AG09319 (cell line): ENCODE measurements around the gene RBPJL.
"Not testable (repeated sequence)": the region's sequence is repeated elsewhere in the genome, so short reads cannot be mapped to it uniquely, and the experiment has no call there.

ENCODE experiments used
- DNase-seq: peaks from one replicate; pipeline ENCODE4 v3.0.0-alpha.2; 2010; ENCODE audit warnings: low read depth; ENCODE audit errors: extremely low read depth
- CTCF ChIP-seq: IDR thresholded peaks from 2 replicates; pipeline ENCODE4 v1.5.1; 2011; ENCODE audit warnings: low read depth, mild to moderate bottlenecking, inconsistent platforms, low read length, moderate library complexity

The RBPJL gene

GRCh38 chr20:45347936-45348778 lies 41.5 kb downstream of the RBPJL start, which contains the start of gene SDC4:
Gene SDC4 (minus strand): TSS chr20:45348424. CDS start chr20:45348384, 40 bp downstream.
- no peak for DNase-seq
- no peak for TF ChIP-seq CTCF

- no peak for DNase-seq
- no peak for TF ChIP-seq CTCF
These were observed 43.6 kb downstream of the RBPJL start for GRCh38 chr20:45350217-45350616.

- not testable (repeated sequence) for DNase-seq
These were observed 44.2 kb downstream of the RBPJL start for GRCh38 chr20:45350795-45351194.

GRCh38 chr20:45352729-45353128 lies 46.1 kb downstream of the RBPJL start:
- no peak for TF ChIP-seq CTCF
- no peak for DNase-seq

- TF ChIP-seq CTCF: no peak
- DNase-seq: no peak
These were observed 47.1 kb downstream of the RBPJL start for GRCh38 chr20:45353746-45354145.

- no peak for DNase-seq
- TF ChIP-seq CTCF: no peak
These were observed 48.0 kb downstream of the RBPJL start for GRCh38 chr20:45354423-45355208.

- no peak for DNase-seq
- TF ChIP-seq CTCF: no peak
These were observed 48.8 kb downstream of the RBPJL start for GRCh38 chr20:45355209-45356084.
